Middle frontal gyrus (tissue), 1 donor: ENCODE measurements around the gene IZUMO3.
"Not testable (repeated sequence)": the region's sequence is repeated elsewhere in the genome, so short reads cannot be mapped to it uniquely, and the experiment has no call there.

Source experiments
- DNase-seq: peaks from one replicate; pipeline ENCODE4 v3.0.0-alpha.2; 2015; ENCODE audit warnings: low spot score; ENCODE audit errors: extremely low spot score

The IZUMO3 gene, protein sequence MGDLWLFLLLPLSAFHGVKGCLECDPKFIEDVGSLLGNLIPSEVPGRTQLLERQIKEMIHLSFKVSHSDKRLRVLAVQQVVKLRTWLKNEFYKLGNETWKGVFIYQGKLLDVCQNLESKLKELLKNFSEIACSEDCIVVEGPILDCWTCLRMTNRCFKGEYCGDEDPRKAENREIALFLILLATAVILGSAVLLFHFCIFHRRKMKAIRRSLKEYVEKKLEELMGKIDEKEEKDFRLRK

DNA sequence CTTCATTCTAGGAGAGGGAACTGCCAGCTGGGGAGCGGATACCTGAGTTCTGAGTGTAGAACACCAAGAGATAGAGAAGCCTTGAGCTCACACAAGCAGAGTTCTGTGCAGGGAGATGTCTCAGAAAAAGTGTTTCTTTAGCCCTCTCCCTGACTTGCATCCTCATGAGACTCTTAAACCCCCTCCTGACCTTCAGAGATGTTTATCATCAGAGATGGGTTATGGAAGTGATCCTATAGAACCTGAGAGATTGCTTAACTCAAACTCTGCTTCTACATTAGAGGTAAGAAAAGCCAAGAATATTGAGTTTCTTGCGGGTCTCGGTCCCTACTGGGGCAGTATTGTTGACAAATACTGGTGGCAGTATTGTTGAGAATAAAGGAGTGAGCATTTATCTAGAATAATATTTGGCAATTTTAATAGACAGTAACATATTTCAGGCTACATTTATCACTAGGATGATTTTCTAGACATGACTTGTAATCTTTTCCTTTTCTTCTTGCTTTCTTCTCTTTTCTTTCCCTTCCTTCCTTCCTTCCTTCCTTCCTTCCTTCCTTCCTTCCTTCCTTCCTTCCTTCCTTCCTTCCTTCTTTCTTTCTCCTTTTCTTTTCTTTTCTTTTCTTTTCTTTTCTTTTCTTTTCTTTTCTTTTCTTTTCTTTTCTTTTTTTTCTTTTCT is at the start of gene IZUMO3:
IZUMO3 (minus strand) TSS at position 51 of the 676 bp plus-strand sequence. CDS start 248 bp downstream, outside the sequence.
- no peak for DNase-seq

DNA sequence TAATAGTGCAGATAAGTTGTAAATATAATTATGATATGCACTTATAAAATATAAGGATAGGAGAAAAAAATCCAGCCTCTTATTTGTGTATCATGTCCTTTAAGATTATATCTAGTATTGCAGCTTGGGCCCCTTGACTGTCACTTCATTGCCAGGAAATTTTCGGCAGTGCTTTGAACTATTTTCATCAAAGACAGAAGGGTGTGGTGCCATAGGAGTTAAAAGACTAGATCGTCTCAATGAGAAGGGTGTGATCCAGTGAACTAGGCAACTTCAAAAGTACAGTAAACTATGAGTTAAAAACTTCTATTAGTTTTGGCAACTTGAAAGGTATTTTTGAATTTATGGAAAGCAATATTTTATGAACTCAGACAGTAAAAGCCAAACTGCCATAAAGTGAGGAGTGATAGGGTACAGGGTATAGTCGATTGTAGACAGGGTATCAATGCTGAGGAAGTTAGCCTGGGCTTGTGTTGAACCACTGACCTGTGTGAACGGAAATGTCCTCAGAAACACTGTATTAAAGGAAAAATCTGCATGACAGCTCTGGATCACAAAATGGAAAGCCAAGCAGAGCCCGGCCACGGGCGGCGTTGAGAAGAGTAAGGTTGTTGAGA is 48.6 kb upstream of the IZUMO3 start:
- no peak for DNase-seq

DNA sequence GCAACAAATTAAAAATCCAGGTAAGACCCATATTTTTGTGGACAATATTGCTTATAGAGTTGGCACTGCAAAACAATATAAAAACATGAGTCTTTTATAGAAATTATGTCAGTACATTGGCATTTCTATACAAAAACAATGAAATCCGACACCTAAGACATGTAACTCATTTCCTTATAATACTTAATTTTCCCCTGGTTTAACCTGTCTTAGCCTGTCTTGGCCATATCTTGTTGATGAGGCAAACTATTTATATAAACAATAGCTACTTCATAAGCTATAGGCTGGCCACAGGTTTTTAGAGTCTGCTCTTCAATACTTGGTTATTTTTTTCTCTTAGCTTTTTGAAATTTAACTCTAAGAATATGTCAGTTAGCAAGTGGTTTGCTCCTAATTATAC is 44.7 kb upstream of the IZUMO3 start:
- DNase-seq: no peak

DNA sequence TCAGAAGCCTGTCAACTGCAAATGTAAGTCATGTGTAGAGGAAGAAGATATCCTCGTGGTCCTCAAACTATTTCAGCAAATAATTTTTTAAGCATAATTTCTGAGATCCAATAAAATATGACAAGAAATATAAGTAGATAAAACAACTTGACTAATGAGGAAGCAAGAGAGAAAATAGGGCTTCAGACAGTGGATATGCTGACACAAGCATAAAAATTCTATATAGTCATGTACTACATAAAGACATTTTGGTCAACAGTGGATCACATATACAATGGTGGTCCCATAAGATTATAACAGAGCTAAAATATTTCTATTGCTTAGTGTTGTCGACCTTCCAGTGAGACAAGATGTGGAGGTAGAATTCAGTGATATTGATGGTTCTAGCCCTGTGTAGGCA is 42.2 kb upstream of the IZUMO3 start:
- no peak for DNase-seq

DNA sequence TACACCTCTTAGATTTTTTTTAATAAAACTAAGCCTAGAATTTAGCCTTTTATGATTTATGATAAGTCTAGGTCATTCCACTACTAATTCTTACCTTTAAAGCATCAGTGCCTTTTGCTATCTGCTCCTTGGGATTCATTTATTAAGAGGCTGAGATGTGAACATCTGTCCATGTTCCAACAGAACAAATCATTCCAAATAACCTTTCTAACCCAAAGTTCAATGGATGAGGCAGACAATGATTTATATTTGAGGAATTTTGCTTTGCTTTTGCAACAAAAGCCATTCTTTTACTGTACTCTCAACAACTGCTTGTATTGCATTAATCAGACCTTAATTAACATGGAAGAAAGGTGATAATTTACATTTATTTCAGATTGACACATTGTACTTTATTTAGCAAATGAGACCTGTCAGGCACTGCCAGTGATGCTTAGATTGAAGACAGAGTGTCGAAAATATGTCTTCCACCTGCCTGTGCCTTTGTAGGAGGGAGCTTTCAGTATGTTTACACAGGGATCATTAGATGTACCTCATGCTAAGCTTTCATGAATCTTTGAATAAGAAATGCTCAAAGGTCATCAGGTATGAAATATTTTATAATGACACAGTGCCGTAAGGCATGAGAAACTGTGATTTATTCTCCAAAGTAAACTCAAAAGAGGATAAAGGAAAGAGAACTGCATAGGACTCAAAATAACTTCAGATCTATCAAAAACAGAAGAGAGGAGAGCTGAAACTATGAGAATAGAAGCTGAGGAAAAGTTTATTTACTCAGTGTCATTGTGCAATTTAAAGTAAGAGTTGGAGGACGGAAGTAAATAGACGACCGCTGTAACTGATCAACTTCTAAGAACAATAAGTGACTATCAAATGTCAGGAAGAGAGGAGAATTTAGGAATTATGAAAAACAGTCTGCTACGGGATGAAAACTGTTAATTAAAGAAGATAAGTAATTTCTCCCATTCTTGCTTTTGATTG is 36.7 kb upstream of the IZUMO3 start:
- DNase-seq: no peak

DNA sequence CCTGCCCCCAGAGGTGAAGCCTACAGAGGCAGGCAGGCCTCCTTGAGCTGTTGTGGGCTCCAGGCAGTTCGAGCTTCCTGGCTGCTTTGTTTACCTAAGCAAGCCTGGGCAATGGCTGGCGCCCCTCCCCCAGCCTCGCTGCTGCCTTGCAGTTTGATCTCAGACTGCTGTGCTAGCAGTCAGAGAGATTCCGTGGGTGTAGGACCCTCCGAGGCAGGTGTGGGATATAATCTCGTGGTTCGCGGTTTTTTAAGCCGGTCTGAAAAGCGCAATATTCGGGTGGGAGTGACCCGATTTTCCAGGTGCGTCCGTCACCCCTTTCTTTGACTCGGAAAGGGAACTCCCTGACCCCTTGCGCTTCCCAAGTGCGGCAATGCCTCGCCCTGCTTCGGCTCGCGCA is 34.3 kb upstream of the IZUMO3 start:
- not testable (repeated sequence) for DNase-seq

DNA sequence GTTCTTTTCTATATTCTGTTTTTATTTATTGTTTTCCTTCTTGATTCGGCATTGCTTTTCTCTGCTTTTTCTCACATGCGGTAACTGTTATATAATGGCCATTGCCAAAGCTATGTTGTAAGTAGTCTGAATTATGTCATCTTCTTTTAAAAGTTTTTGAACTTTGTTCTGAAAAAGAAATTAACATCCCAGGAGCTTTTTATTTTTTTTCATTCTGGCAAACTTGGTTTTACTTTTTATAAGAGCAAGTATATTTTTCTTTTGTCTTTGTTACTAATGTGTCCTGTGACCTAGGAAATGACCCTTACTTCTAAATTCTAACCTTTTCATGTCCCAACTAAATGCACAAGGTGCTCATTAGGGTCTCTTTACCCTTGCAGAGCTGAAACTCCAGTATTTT is 26.7 kb upstream of the IZUMO3 start:
- no peak for DNase-seq

DNA sequence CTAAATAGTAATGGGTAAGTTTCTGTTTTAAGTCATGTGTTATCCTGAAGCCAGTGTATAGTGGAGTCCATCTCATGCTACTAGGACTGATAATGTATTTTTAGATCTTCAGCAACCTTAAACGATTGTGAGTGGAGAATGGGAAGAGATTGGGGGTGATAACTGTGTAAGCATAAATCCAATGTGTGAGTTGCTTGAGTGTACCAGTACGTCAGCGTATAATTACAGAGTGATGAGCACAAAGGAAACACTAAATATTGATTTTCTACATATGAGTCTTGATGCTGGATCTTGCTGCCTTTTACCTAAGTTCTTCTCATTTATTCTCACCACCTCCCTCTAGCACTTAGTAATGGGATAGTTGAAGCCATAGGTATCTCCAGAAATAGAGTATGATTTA is 16.3 kb upstream of the IZUMO3 start:
- no peak for DNase-seq

DNA sequence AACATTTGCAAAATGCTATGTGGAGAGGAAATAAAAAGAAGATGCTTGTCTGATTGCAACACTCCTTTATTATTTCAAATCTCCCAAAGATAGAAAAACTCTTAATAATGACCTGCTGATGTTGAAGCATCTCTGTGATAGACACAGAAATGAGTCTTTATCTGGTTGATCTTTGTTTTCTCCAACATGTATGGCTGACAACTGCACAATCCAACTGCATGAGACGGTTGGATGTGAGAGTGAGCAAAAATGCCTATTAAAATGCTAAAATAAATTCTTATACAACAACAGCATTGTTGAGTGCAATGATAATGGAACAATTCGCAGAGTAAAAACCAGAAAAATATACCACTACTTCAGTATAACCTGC is 7.5 kb upstream of the IZUMO3 start:
- no peak for DNase-seq

DNA sequence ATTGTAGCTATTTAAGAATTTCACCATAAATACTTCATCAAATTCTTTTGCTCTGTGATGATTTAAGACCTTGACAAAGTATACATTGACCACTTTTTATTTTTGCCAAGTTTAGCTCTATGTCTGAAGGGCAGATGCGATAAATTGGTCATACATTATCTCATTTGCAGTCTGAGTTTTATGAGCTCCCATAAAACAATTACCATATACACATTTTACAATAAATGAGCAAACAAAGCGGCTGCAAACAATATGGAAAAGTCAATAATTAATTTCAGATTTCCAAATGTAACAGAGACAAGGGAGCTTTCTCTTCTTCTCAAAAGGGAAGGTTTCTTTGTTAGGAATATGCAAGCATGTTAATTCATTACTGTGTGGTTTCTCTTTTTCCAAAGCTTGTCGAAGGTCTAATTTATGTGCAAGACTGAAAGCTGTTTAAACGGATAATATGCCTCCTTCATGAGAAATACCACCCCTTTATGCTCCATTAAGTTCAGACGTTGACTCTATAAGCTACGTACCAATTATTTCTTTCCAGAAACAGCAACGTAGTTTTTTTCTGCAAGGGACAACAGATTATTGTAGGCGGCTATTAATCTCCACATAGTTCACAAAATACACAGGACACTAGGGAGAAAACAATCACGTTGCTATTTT is 7.0 kb upstream of the IZUMO3 start:
- DNase-seq: no peak

DNA sequence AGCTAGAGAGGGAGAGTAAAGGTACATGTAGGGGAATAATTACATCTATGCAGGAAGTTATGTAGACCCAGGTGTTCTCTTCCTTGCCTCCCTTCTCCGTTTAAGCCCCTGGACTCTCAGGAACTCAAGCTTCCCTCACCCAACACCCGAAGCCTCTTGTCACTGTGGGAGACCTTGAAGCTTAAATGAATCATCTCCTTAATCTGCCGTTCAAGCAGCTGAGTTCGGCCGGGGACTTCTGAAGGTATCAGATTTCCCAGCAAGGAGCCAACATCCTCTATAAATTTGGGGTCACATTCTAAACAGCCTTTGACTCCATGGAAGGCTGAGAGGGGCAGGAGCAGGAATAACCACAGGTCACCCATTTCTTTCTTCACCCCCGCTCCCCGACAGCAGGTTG is 412 bp downstream of the IZUMO3 start:
- no peak for DNase-seq

DNA sequence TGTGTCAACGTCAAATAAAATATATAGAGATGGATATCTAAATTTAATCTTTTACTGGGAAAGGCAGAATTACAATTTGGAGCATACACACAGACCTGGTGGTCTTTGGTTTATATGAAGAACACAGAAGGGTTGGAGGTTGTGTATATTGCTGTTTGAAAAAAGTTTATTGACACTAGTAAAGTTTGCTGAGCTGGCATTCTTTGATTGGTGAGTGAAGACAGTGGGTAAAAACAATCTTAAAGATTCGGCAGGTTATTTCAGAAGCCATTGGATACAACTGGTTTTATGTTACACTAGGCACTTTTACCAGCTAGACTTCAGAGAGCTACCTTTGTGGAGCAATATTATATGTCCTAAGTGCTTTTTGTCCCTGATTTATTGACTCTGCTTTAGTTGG is 27.2 kb downstream of the IZUMO3 start:
- no peak for DNase-seq

DNA sequence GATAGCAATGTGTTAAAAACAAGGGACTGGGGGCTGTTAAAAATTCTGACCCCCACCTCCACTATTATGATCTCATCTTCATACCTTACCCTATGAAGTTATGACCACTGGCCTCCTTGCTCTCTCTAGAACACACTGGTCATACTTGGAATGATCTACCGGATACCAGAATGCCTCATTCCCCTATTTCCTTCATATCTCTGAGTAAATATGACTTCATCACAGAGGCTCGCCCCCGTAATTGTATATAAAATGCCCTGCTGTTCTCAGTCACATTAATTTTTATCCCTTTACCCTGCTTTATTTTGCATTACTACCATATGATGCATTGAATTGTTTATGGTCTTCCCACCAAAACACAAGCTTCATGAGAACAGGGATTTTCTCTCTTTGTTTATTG is 29.2 kb downstream of the IZUMO3 start:
- no peak for DNase-seq

DNA sequence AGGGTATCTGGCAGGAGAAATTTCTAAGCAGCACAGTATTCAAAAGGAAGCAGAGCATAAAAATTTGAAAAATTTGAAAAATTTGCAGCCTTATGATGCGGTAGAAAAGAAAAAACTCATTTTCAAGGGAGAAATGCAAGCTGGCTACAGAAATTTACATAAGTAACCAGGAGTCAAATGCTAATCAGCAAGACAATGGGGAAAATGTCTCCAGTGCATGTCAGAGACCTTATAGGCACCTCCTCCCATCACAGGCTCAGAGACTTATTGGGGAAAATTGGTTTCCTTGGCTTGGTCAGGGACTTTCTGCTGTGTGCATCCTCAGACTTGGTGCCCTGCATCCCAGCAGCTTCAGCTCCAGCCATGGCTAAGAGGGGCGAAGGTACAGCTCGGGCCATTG is 35.8 kb downstream of the IZUMO3 start:
- no peak for DNase-seq

DNA sequence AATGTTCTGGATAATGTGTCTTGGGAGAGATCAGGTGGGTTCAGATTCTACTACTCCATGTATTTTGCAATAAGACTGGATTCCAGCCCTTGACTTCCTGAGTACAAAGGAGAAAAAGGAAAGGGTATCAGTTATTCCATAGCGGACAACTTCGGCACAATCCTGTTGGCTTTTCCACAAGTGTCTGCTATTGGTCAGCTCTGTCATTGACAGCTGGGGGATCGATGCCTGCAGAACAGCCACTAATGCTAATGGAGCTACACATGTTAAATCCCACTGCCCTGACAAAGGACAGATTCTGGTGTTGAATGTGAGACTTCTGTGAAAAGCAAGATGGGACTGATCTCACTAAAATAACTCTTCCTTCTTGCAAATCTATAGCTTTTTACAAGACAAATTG is 41.2 kb downstream of the IZUMO3 start:
- no peak for DNase-seq

DNA sequence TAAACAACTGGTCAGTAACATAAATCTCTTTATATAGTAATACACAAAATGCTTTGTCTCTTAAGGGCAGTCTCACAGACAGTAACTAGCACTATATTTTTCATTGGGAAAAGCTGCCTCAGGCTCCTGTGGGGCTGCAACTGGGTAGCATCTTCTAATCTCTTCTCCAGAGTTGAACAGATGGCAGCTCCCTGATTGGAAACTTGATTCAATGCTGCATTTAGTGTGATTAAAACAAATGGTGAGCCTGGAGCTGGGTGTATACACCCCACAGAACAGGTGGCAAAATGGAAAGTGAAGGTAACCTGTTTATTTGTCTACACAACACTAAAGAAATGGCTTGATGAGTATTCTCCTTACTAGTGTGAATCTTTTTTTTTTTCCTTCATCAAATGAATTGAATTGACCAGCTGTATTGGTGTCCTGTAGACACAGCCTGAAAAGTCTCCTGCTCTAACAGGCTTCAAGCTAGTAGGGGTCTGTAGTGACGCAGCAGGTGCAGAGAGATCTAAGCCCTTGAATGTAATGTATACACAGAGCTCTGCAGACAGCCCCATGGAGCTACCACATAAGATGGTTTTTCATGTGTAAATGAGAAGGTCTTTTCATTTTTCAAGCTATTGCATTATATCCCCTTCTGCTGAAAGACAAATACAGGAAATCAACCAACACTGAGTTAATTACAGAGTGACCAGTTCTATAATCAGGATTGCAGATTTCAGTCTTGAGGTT is 43.3 kb downstream of the IZUMO3 start:
- no peak for DNase-seq

DNA sequence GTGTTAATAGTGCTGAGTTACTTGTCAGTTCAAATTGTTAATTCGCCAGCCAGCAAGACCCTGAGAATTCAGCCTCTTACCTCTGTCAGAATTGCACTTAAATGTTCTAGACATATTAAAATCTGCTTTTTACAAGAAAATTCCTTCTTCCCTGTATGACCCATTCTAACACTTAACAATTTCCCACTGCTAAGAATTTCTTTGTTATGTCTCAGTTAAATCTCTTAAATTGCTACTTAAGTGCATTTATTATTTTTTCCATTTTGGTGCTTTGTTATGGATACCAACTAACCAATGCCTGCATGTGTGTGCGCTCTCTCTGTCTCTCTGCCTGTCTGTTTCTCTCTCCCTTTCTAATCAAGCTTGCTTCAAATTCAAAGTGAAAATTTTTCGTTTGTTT is 44.9 kb downstream of the IZUMO3 start:
- no peak for DNase-seq

DNA sequence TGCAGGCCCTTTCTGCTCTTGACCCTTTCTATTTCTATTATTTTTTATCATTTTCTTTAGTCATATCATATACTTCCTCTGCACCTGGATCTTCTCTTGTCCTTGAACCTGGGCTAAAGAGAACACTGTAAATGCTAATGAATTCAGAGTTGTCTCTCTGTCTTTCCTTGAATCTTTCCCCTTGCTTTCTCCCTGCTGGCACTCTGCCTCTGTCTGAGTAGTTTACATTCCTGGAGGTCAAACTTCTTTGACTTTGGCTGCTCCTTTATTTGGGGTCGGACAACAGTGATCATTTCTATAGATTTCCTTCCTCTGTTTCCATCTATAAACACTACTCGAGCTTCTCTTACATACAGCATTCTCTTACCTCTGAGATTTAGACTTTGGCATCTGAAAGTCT is 47.1 kb downstream of the IZUMO3 start:
- DNase-seq: no peak

DNA sequence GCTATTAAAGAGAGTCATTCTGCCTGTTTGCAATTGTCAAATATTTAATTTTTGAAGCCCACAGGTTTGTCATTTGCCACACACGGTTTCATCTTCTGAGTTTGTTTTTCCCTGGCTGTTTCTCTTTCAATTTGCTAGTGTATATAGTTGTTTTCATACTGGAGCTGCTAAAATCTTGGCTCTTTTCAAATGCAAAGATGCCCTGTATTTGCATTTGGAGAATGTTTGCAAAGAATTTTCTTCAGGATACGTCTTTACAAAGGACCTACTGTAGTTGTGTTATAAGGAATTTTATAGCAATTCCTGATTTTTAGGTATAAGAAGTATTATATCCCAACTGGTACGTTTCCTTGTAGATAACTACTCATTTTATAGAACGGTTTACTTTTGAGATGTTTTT is 48.0 kb downstream of the IZUMO3 start:
- no peak for DNase-seq
